ENCODE measurements around the gene ARHGAP26.

DNA sequence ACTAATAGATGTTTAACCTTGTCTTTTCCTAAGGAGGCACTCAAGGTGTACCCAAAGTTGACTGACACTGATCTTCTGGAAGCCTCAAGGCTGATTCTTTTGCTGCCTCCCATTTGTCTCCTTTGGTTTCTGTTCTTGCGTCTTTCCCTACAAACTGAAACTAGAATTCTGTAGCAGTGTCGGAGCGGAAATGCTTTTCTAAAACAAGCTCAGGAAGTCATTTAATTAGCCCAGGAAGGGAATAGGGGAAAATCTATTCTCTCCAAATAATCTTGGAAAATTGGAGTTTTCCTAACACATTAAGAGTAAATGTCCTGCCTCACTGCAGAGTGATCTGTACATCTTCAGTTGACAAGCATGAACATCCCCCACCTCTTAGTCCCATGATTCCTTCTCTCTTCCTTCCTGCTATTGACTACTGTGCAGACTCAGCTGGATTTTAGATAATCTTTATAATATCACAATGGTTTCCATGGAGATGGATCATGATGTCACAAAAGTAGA lies 450.6 kb downstream of the ARHGAP26 start:
- TF ChIP-seq, protein P1, sequence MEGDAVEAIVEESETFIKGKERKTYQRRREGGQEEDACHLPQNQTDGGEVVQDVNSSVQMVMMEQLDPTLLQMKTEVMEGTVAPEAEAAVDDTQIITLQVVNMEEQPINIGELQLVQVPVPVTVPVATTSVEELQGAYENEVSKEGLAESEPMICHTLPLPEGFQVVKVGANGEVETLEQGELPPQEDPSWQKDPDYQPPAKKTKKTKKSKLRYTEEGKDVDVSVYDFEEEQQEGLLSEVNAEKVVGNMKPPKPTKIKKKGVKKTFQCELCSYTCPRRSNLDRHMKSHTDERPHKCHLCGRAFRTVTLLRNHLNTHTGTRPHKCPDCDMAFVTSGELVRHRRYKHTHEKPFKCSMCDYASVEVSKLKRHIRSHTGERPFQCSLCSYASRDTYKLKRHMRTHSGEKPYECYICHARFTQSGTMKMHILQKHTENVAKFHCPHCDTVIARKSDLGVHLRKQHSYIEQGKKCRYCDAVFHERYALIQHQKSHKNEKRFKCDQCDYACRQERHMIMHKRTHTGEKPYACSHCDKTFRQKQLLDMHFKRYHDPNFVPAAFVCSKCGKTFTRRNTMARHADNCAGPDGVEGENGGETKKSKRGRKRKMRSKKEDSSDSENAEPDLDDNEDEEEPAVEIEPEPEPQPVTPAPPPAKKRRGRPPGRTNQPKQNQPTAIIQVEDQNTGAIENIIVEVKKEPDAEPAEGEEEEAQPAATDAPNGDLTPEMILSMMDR (IDR thresholded peaks at IDR 0.05) = no peak
- no peak for TF ChIP-seq POLR2A (IDR thresholded peaks at IDR 0.05)
- no peak for TF ChIP-seq EP300 (IDR thresholded peaks at IDR 0.05)
